GM06990 (cell line): ENCODE results near the gene ARID1B.

Experiments used
- DNase-seq: peaks from one replicate; pipeline ENCODE4 v3.0.0-alpha.2; 2011; ENCODE audit not compliant: insufficient read length; ENCODE audit errors: extremely low read depth
- H3K27me3 ChIP-seq: replicated peaks from 2 replicates; pipeline ENCODE4 v1.6.0; 2011; ENCODE audit warnings: low read length; ENCODE audit not compliant: control insufficient read depth, insufficient read depth
- H3K36me3 ChIP-seq: 2 replicates; pipeline ENCODE4 v1.5.1; 2011; ENCODE audit warnings: low read length; ENCODE audit not compliant: control insufficient read depth, insufficient read depth
- H3K4me3 ChIP-seq: replicated peaks from 2 replicates; pipeline ENCODE4 v1.5.1; 2011; ENCODE audit warnings: low read depth, mild to moderate bottlenecking, control low read depth, low read length
- CTCF ChIP-seq: IDR thresholded peaks from 2 replicates; pipeline ENCODE4 v1.5.1; 2011; ENCODE audit warnings: low read length, control low read depth, mild to moderate bottlenecking, inconsistent platforms; ENCODE audit not compliant: insufficient read depth, poor library complexity, severe bottlenecking

The ARID1B gene

GRCh38 chr6:157075549-157076450 is 298.6 kb downstream of the ARID1B start:
- H3K36me3 ChIP-seq = peaks cover 3% of the 10 kb centered on the region
- no peaks in the 10 kb centered on the region for H3K27me3 ChIP-seq
- peak; percentile 52 for DNase-seq
- TF ChIP-seq CTCF = no peak
- H3K4me3 ChIP-seq = peak overlapping the region; percentile 48

- no peak for DNase-seq
- no peaks in the 10 kb centered on the region for H3K27me3 ChIP-seq
These were observed 299.3 kb downstream of the ARID1B start for GRCh38 chr6:157076451-157076822.

GRCh38 chr6:157077251-157077650 is 300.1 kb downstream of the ARID1B start:
- H3K4me3 ChIP-seq = no peak overlapping the region
- no peak for TF ChIP-seq CTCF
- H3K36me3 ChIP-seq = peaks cover 3% of the 10 kb centered on the region
- no peaks in the 10 kb centered on the region for H3K27me3 ChIP-seq
- DNase-seq = no peak

More at GRCh38 chr6:157076451-157076822, 299.3 kb downstream of the ARID1B start:
- H3K4me3 ChIP-seq = no peak overlapping the region; the same call in 1 of the 2 replicates
- peaks cover 3% of the 10 kb centered on the region for H3K36me3 ChIP-seq
- no peak for TF ChIP-seq CTCF

- TF ChIP-seq CTCF = no peak
- Histone ChIP-seq H3K36me3 (peaks cover 3% of the 10 kb centered on the region), H3K27me3 (no peaks in the 10 kb centered on the region), H3K4me3 (no peak overlapping the region)
- no peak for DNase-seq
These were observed 301.1 kb downstream of the ARID1B start for GRCh38 chr6:157078326-157078725.

DNA sequence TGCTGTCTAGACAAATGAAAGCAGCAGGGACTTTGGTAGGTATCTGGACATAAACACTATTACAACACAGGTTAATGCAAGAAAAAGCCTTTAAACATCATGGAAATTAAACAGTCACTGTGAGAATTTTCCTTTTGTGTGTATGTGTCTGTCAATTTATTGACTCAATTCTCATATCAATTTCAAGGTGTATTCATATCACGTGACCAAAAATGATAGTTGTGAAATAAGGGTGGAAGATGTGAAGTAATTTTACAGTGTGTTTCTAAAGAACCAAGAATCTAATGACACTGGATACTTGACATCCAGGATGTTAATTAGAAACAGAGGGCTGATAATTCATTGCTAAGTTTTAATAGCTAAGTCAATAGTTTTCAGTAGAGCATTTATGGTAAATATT is 302.1 kb downstream of the ARID1B start:
- DNase-seq = no peak
- Histone ChIP-seq H3K27me3 (no peaks in the 10 kb centered on the region), H3K4me3 (no peak overlapping the region), H3K36me3 (no peaks in the 10 kb centered on the region)
- TF ChIP-seq CTCF = no peak
